ENCODE data around the gene TLE2. TPM values are rescaled to one million over a fixed set of nuclear protein-coding genes. Genes with fewer than 3 reads are reported as not detected.
"Not testable (repeated sequence)": the region's sequence is repeated elsewhere in the genome, so short reads cannot be mapped to it uniquely, and the experiment has no call there.

The TLE2 gene
- total and polyA plus RNA-seq, 2 of the 4 experiments (the other 2 are of a cell fraction): under 0.01 to 0.41 TPM

GRCh38 chr19:2964874-2965273 is 64.2 kb downstream of the TLE2 start:
- no peak overlapping the region for H3K4ac ChIP-seq (ENCODE audit: low read depth, low read length)
- H3K18ac ChIP-seq (ENCODE audit: low read depth, low read length): no peak overlapping the region
- no peak overlapping the region for H3K4me2 ChIP-seq (ENCODE audit: low read depth, low read length)
- no peak for DNase-seq
- no peaks in the 10 kb centered on the region for H4K20me1 ChIP-seq (ENCODE audit: insufficient read depth, low read length)
- no peak for TF ChIP-seq RAD21 (IDR thresholded peaks at IDR 0.05; ENCODE audit: low read length)
- TF ChIP-seq MAFK (IDR thresholded peaks at IDR 0.05; ENCODE audit: low read depth, low read length): no peak
- TF ChIP-seq MXI1 (IDR thresholded peaks at IDR 0.05; ENCODE audit: borderline replicate concordance, low read depth, low read length): no peak
- TF ChIP-seq BHLHE40 (IDR thresholded peaks at IDR 0.05; ENCODE audit: low read depth, low read length): no peak
- TF ChIP-seq MAZ (IDR thresholded peaks at IDR 0.05; ENCODE audit: borderline replicate concordance, low read depth, low read length): no peak
- TF ChIP-seq CEBPB (IDR thresholded peaks at IDR 0.05; ENCODE audit: low read depth, low read length): no peak
- peaks cover 2% of the 10 kb centered on the region; the same call in 1 of the 2 replicates for H3K4me1 ChIP-seq (ENCODE audit: control insufficient read depth, insufficient read depth, low read length)
- no peak overlapping the region for H4K8ac ChIP-seq (ENCODE audit: low read depth in 2 of 2, low read length in 2 of 2)
- POLR2A ChIA-PET (ENCODE audit: unreplicated experiment): no interaction called here
- H2BK5ac ChIP-seq (ENCODE audit: low read depth, low read length, poor library complexity, severe bottlenecking): no peak overlapping the region
- H3K79me1 ChIP-seq (ENCODE audit: low read depth in 1 of 2, low read length in 2 of 2): no peaks in the 10 kb centered on the region
- dilution Hi-C loops (cut with HindIII; ENCODE audit: low sequenced_read_pairs, unreplicated experiment): no loop called here
- no peak overlapping the region for H2BK20ac ChIP-seq (ENCODE audit: low read depth, low read length)
- H3K27ac ChIP-seq (ENCODE audit: insufficient read depth, low read length): no peak overlapping the region
- no peak overlapping the region for H2AFZ ChIP-seq (replicated peaks; ENCODE audit: low read length, poor library complexity)
- H2AK5ac ChIP-seq (ENCODE audit: low read depth, low read length): no peak overlapping the region
- in situ Hi-C loops (cut with MboI; ENCODE audit: low sequenced_read_pairs): loop anchor here (25.0 kb wide), 1 partner anchor 522 kb away; the partner anchor contains the start of genes SMIM24 and SMIM44
- H3K9ac ChIP-seq (ENCODE audit: low read depth, low read length): no peak overlapping the region
- H3K23ac ChIP-seq (ENCODE audit: low read depth, low read length): no peak overlapping the region
- BruUV-seq (replicated peaks): no TSS peak
- no peak overlapping the region for H3K14ac ChIP-seq (replicated peaks; ENCODE audit: low read depth, low read length)
- H3K27me3 ChIP-seq (ENCODE audit: control insufficient read depth, insufficient read depth, low read length): peaks cover under 1% of the 10 kb centered on the region; the same call in 1 of the 2 replicates
- CTCF ChIA-PET: interaction anchor here (0.6 kb wide), 1 partner anchor 156 kb away, joined by 4 read pairs; no protein-coding TSS in a partner anchor
- no CpG with 5 or more reads among the region's 5 CpGs for WGBS, 2 experiments (ENCODE audit: extremely low coverage in 2 of 2, insufficient read length in 1 of 2)
- H4K91ac ChIP-seq (ENCODE audit: insufficient read depth, low read depth, low read length): no peak overlapping the region
- H2BK120ac ChIP-seq (ENCODE audit: low read depth, low read length): no peak overlapping the region
- no peaks in the 10 kb centered on the region for H3K36me3 ChIP-seq (ENCODE audit: control insufficient read depth, insufficient read depth, low read length)
- no peak overlapping the region for H2AK9ac ChIP-seq (replicated peaks; ENCODE audit: low read depth, low read length, poor library complexity)
- ATAC-seq (ENCODE audit: low read depth): no peak
- H3K9me1 ChIP-seq (ENCODE audit: insufficient read depth, low read length): no peaks in the 10 kb centered on the region
- intact Hi-C loops (cut with micrococcal nuclease): no loop called here
- no peak overlapping the region for H2BK15ac ChIP-seq (ENCODE audit: low read depth, low read length)
- no peak overlapping the region for H3K56ac ChIP-seq (ENCODE audit: extremely low read depth, insufficient read depth, low read length)
- H3K4me3 ChIP-seq (ENCODE audit: insufficient read depth, low read depth, low read length): no peak overlapping the region
- H3K9me3 ChIP-seq (ENCODE audit: control insufficient read depth, insufficient read depth, low read length): no peaks in the 10 kb centered on the region
- H4K5ac ChIP-seq (ENCODE audit: low read depth, low read length): no peak overlapping the region

- H3K23ac ChIP-seq (ENCODE audit: low read depth, low read length); BruUV-seq (replicated peaks); H3K27ac ChIP-seq (ENCODE audit: insufficient read depth, low read length); POLR2A ChIA-PET (ENCODE audit: unreplicated experiment); H2BK120ac ChIP-seq (ENCODE audit: low read depth, low read length); H3K4ac ChIP-seq (ENCODE audit: low read depth, low read length); H2AK9ac ChIP-seq (replicated peaks; ENCODE audit: low read depth, low read length, poor library complexity); H3K36me3 ChIP-seq (ENCODE audit: control insufficient read depth, insufficient read depth, low read length); H3K18ac ChIP-seq (ENCODE audit: low read depth, low read length); H3K4me3 ChIP-seq (ENCODE audit: insufficient read depth, low read depth, low read length); H4K8ac ChIP-seq (ENCODE audit: low read depth in 2 of 2, low read length in 2 of 2); H3K9me1 ChIP-seq (ENCODE audit: insufficient read depth, low read length); H3K27me3 ChIP-seq (ENCODE audit: control insufficient read depth, insufficient read depth, low read length); ATAC-seq (ENCODE audit: low read depth); H2BK20ac ChIP-seq (ENCODE audit: low read depth, low read length); H3K9ac ChIP-seq (ENCODE audit: low read depth, low read length); H2AFZ ChIP-seq (replicated peaks; ENCODE audit: low read length, poor library complexity); H3K4me1 ChIP-seq (ENCODE audit: control insufficient read depth, insufficient read depth, low read length); H3K4me2 ChIP-seq (ENCODE audit: low read depth, low read length); H3K79me1 ChIP-seq (ENCODE audit: low read depth in 1 of 2, low read length in 2 of 2); H4K5ac ChIP-seq (ENCODE audit: low read depth, low read length); H4K91ac ChIP-seq (ENCODE audit: insufficient read depth, low read depth, low read length); DNase-seq; H4K20me1 ChIP-seq (ENCODE audit: insufficient read depth, low read length); intact Hi-C loops (cut with micrococcal nuclease); H2BK5ac ChIP-seq (ENCODE audit: low read depth, low read length, poor library complexity, severe bottlenecking); H3K14ac ChIP-seq (replicated peaks; ENCODE audit: low read depth, low read length); H2BK15ac ChIP-seq (ENCODE audit: low read depth, low read length); H3K56ac ChIP-seq (ENCODE audit: extremely low read depth, insufficient read depth, low read length); H3K9me3 ChIP-seq (ENCODE audit: control insufficient read depth, insufficient read depth, low read length); dilution Hi-C loops (cut with HindIII; ENCODE audit: low sequenced_read_pairs, unreplicated experiment); H2AK5ac ChIP-seq (ENCODE audit: low read depth, low read length): not testable (repeated sequence)
- in situ Hi-C loops (cut with MboI; ENCODE audit: low sequenced_read_pairs): loop anchor here (25.0 kb wide), 1 partner anchor 524 kb away; the partner anchor contains the start of genes SMIM24 and SMIM44
- 100% methylated on average over 2 of the region's 12 CpGs; no CpG with 5 or more reads in 1 of the 2 experiments for WGBS, 2 experiments (ENCODE audit: extremely low coverage in 2 of 2, insufficient read length in 1 of 2)
- CTCF ChIA-PET: interaction anchor here (1.4 kb wide), 1 partner anchor 13 kb away, joined by 3 read pairs; no protein-coding TSS in a partner anchor
Observed at GRCh38 chr19:2963631-2964030, 65.4 kb downstream of the TLE2 start.
